Kidney (tissue), 14 donors: ENCODE results near the gene KCNAB2. TPM values are rescaled to one million over a fixed set of nuclear protein-coding genes. Genes with fewer than 3 reads are reported as not detected.

ENCODE experiments used
- DNase-seq, 5 donors: peaks; one replicate each; pipeline ENCODE4 v3.0.0-alpha.2; 2013 to 2020
- FAIRE-seq: peaks from 2 replicates; lab custom pipeline; 2012; peaks lifted over from hg19 to GRCh38; lab: Jason Lieb, UNC
- H3K27ac ChIP-seq, 2 donors: one replicate each; pipeline ENCODE4 v1.7.0; 2013; ENCODE audit warnings: low read depth in 2 of 2, low read length in 2 of 2, inconsistent platforms in 1 of 2
- H3K27me3 ChIP-seq: one replicate; pipeline ENCODE4 v1.7.1; 2013; ENCODE audit warnings: low read length, inconsistent platforms; ENCODE audit not compliant: control insufficient read depth, insufficient read depth
- H3K36me3 ChIP-seq, 3 donors: one replicate each; pipeline versions ENCODE4 v1.7.0 to v1.7.1; 2013; ENCODE audit warnings: low read length in 3 of 3, control low read depth in 1 of 3, inconsistent platforms in 1 of 3; ENCODE audit not compliant: insufficient read depth in 3 of 3, control insufficient read depth in 2 of 3
- H3K4me1 ChIP-seq, 3 donors: one replicate each; pipeline versions ENCODE4 v1.7.0 to v1.7.1; 2013; ENCODE audit warnings: low read length in 3 of 3, inconsistent platforms in 1 of 3, low read depth in 1 of 3; ENCODE audit not compliant: control insufficient read depth in 2 of 3, insufficient read depth in 2 of 3
- H3K4me3 ChIP-seq, 3 donors: one replicate each; pipeline versions ENCODE4 v1.7.0 to v1.8.1; 2013; ENCODE audit warnings: low read length in 3 of 3, control low read depth in 1 of 3, inconsistent platforms in 1 of 3
- H3K9ac ChIP-seq, 3 donors: one replicate each; pipeline versions ENCODE4 v1.7.0 to v1.7.1; 2013; ENCODE audit warnings: low read length in 3 of 3, control low read depth in 1 of 3, inconsistent platforms in 1 of 3
- H3K9me3 ChIP-seq, 3 donors: one replicate each; pipeline versions ENCODE4 v1.7.0 to v1.7.1; 2013; ENCODE audit warnings: low read length in 3 of 3, control low read depth in 1 of 3, inconsistent platforms in 1 of 3; ENCODE audit not compliant: control insufficient read depth in 2 of 3, insufficient read depth in 1 of 3
- intact Hi-C: fragments of 100-400 bp; cut with DNase I; formaldehyde crosslinking; loops from one replicate; pipeline ENCODE4 v1.11.1; 2022
- polyA plus RNA-seq: library from polyadenylated mRNA; stranded (reverse); fragments of 350-450 nt; fragmentation: Illumina TruSeq; extraction: RNeasy Lipid Tissue Mini Kit (QIAGEN cat#74804); gene quantifications from one replicate; pipeline ENCODE4 v1.2.3, GENCODE V29; 2014; ENCODE audit warnings: low read depth, low replicate concordance; ENCODE audit not compliant: insufficient read depth
- total RNA-seq: library from RNA; stranded (reverse); fragmentation: NEBNext Ultra II Directional; extraction: Animal tissue kit (Norgen Biotek cat#: 25700); gene quantifications from one replicate; pipeline ENCODE4 v1.2.1, GENCODE V29; 2021
- TF ChIP-seq, protein P1 (sequence below): IDR thresholded peaks from 3 replicates; pipeline ENCODE4 v1.5.1; 2012; ENCODE audit warnings: mild to moderate bottlenecking, moderate library complexity, borderline replicate concordance; ENCODE audit not compliant: insufficient read depth; ENCODE audit errors: extremely low read depth
- donor health status: control.
- donor health status: control.
- donor health status: control.
- donor health status: control.
- donor health status: control.
- donor health status: DM: yes; HTN: yes; CAD: no.
- donor health status: Normal renal cell carcinoma (clear cell type).

KCNAB2 gene
- total and polyA plus RNA-seq, 2 donors from 2014 or later: 19.6 to 28.1 TPM

DNA sequence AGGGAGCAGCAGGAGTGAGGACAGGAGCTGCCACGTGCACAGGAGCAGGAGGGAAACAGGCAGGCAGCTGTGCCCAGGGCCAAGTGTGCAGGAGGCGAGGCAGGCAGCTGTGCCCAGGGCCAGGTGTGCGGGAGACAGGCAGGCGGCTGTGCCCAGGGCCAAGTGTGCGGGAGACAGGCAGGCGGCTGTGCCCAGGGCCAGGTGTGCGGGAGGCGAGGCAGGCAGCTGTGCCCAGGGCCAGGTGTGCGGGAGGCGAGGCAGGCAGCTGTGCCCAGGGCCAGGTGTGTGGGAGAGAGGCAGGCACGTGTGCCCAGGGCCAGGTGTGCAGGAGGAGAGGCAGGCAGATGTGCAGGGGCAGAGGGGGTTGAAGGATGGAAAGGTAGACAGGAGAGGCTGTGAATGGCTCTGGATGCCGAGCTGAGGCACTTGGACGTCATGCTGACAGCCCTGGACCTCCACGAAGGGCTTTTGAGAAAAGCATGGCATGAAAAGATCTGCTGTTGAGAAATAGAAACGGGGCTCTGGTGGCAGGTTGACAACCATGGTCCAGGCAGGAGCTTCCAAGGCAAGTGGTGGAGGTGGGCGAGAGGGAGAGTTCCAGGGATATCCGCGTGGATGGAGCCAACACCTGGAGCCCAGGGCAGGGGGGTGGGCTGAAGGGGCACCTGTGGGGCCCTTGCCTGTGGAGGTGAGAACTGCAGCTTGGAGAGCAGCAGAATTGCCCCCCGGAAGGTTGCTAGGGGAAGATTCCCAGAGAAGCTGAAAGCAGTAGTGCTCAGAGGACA lies 34.3 kb upstream of the KCNAB2 start:
- intact Hi-C loops: no loop called here
- Histone ChIP-seq H3K4me3 (no peak overlapping the region), H3K36me3 (no peaks in the 10 kb centered on the region), H3K4me1 (no peaks in the 10 kb centered on the region), H3K27ac (no peak overlapping the region), H3K27me3 (no peaks in the 10 kb centered on the region), H3K9ac (no peak overlapping the region), H3K9me3 (no peaks in the 10 kb centered on the region)
- TF ChIP-seq, protein P1, sequence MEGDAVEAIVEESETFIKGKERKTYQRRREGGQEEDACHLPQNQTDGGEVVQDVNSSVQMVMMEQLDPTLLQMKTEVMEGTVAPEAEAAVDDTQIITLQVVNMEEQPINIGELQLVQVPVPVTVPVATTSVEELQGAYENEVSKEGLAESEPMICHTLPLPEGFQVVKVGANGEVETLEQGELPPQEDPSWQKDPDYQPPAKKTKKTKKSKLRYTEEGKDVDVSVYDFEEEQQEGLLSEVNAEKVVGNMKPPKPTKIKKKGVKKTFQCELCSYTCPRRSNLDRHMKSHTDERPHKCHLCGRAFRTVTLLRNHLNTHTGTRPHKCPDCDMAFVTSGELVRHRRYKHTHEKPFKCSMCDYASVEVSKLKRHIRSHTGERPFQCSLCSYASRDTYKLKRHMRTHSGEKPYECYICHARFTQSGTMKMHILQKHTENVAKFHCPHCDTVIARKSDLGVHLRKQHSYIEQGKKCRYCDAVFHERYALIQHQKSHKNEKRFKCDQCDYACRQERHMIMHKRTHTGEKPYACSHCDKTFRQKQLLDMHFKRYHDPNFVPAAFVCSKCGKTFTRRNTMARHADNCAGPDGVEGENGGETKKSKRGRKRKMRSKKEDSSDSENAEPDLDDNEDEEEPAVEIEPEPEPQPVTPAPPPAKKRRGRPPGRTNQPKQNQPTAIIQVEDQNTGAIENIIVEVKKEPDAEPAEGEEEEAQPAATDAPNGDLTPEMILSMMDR: no peak
- peak in 1 of 5 donors; percentile 60 for DNase-seq
- no peak for FAIRE-seq

DNA sequence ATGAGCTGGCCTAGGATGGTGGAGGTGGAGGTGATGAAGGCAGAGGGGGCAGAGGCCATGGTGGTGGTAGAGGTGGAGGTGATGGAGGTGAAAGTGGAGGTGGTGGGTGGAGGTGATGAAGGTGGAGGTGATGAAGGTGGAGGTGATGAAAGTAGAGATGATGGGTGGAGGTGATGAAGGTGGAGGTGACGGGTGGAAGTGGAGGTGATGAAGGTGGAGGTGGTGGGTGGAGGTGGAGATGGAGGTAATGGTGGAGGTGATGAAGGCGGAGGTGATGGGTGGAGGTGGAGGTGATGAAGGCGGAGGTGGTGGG lies 33.8 kb upstream of the KCNAB2 start:
- H3K4me3 ChIP-seq: no peak overlapping the region
- TF ChIP-seq, protein P1: no peak
- no peak overlapping the region for H3K9ac ChIP-seq
- intact Hi-C loops: no loop called here
- FAIRE-seq (no peak), DNase-seq (no peak)
- no peaks in the 10 kb centered on the region for H3K9me3 ChIP-seq
- H3K36me3 ChIP-seq: no peaks in the 10 kb centered on the region
- H3K27me3 ChIP-seq: no peaks in the 10 kb centered on the region
- H3K4me1 ChIP-seq: no peaks in the 10 kb centered on the region
- H3K27ac ChIP-seq: no peak overlapping the region

DNA sequence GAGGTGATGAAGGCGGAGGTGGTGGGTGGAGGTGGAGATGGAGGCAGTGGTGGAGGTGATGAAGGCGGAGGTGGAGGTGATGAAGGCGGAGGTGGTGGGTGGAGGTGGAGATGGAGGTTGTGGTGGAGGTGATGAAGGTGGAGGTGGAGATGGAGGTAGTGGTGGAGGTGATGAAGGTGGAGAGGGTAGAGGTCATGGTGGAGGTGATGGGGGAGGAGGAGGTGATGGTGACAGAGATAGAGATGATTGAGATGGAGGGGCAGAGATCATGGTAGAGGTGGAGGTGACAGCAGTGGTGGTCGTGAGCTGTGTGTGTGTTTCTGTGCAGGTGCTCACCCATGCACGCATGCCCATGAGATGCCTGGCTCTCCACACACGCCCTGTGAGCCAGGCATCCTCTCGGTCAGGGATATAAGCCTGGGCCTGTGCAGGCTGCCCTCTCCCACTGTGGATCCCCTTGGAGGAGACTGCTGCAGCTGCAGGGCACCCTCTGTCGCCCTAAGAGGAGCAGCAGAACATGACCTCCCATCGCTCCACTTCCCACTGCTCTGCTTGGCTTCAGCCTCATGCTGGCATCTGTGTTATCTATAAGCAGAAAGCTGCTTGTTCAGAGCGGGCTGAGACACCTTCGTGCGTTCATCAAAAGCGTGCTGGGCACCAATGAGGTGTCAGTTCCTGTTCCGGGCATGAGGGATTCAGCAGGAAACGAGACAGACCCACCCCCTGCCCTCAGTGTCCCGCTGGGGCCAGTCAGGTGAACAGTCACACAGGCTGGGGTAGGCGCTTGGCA lies 33.0 kb upstream of the KCNAB2 start:
- intact Hi-C loops: no loop called here
- Histone ChIP-seq H3K9ac (no peak overlapping the region), H3K4me1 (no peaks in the 10 kb centered on the region), H3K4me3 (no peak overlapping the region), H3K27ac (no peak overlapping the region), H3K9me3 (no peaks in the 10 kb centered on the region), H3K27me3 (no peaks in the 10 kb centered on the region), H3K36me3 (no peaks in the 10 kb centered on the region)
- no peak for FAIRE-seq
- TF ChIP-seq, protein P1: no peak
- DNase-seq: peak in 1 of 5 donors; percentile 35
